Calu3 (cell line): ENCODE results near the gene PLEKHM3. TPM values are rescaled to one million over a fixed set of nuclear protein-coding genes. Genes with fewer than 3 reads are reported as not detected.
"Not testable (repeated sequence)": the region's sequence is repeated elsewhere in the genome, so short reads cannot be mapped to it uniquely, and the experiment has no call there.

ENCODE experiments used
- BruUV-seq: library from RNA; stranded (reverse); fragments of 400-500 nt; replicated peaks from 2 replicates; lab custom pipeline; 2021; lab: Mats Ljungman, UMichigan
- CTCF ChIA-PET: fragments of 300-600 bp; sonication (Branson Sonifier 250); formaldehyde crosslinking; loops from one replicate; lab custom pipeline; 2022; ENCODE audit warnings: antibody characterized with exemption; lab: Charles Lee
- DNase-seq: peaks from one replicate; pipeline ENCODE4 v3.0.0; 2022
- H3K27ac Mint-ChIP-seq: one replicate; pipeline ENCODE4 v1.8.0; 2022; ENCODE audit warnings: mixed read lengths; ENCODE audit not compliant: unreplicated experiment
- H3K27me3 Mint-ChIP-seq: one replicate; pipeline ENCODE4 v1.8.0; 2022; ENCODE audit warnings: mixed read lengths; ENCODE audit not compliant: unreplicated experiment
- H3K36me3 Mint-ChIP-seq: one replicate; pipeline ENCODE4 v1.8.0; 2022; ENCODE audit warnings: mild to moderate bottlenecking, moderate library complexity, mixed read lengths; ENCODE audit not compliant: insufficient read depth, unreplicated experiment
- H3K4me1 Mint-ChIP-seq: one replicate; pipeline ENCODE4 v1.8.0; 2022; ENCODE audit warnings: mild to moderate bottlenecking, low read depth, mixed read lengths; ENCODE audit not compliant: unreplicated experiment
- H3K4me3 Mint-ChIP-seq: one replicate; pipeline ENCODE4 v1.8.0; 2022; ENCODE audit warnings: mild to moderate bottlenecking, low read depth, moderate library complexity, mixed read lengths; ENCODE audit not compliant: unreplicated experiment
- H3K9me3 Mint-ChIP-seq: one replicate; pipeline ENCODE4 v1.8.0; 2022; ENCODE audit warnings: low read depth, mixed read lengths; ENCODE audit not compliant: unreplicated experiment
- intact Hi-C: fragments of 100-400 bp; cut with micrococcal nuclease; formaldehyde crosslinking; loops from one replicate; pipeline ENCODE4 v1.10.0; 2022; ENCODE audit not compliant: unreplicated experiment
- total RNA-seq: library from RNA; stranded (reverse); gene quantifications from 2 replicates; pipeline ENCODE4 v1.2.3, GENCODE V29; 2022
- TF ChIP-seq, protein P1 (sequence below): fragments of 200-600 bp; IDR thresholded peaks from one replicate; pipeline ENCODE4 v1.8.0; 2022; ENCODE audit warnings: antibody characterized with exemption; ENCODE audit not compliant: unreplicated experiment

The PLEKHM3 gene
- total RNA-seq, 1 experiment from 2014 or later, result 8.0 TPM

DNA sequence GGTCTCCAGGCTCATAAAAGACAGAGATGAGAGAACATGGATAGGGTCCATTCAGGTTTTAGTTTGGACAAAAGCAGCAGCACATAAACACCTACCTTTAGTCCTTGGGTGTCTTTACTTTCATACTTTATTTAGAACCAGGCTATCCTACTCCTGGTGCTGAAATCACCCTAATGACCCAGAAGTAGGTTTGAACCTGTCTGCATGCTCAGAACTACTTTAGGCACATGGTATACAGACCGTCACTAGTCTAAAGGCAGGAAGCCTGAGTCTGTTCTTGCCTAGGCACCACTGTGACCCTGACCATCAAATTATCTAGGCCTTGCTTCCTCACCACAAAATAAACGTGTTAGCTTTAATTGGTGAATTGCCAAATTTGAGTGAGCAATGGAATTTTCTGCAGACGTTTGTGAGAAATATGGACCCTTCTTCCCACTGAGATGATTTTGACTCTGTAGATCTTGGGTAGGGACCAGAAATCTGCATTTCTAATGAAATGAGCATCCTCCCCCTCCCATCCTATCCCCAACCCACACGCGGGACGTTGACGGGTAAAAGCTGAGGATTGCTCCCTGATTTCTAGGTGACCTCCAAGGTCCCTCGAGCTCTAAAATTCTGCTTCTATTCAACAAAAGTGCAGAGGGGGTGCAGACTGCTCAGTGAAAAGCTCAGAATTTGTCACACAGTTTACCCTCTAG, 75.1 kb downstream of the PLEKHM3 start:
- DNase-seq, result no peak
- no TSS peak for BruUV-seq
- peaks cover 12% of the 10 kb centered on the region for H3K4me1 Mint-ChIP-seq
- H3K4me3 Mint-ChIP-seq, result no peak overlapping the region
- no peaks in the 10 kb centered on the region for H3K9me3 Mint-ChIP-seq
- intact Hi-C loops, result no loop called here
- no peaks in the 10 kb centered on the region for H3K27me3 Mint-ChIP-seq
- CTCF ChIA-PET, result no interaction called here
- no peaks in the 10 kb centered on the region for H3K36me3 Mint-ChIP-seq
- H3K27ac Mint-ChIP-seq, result no peak overlapping the region
- TF ChIP-seq, protein P1, sequence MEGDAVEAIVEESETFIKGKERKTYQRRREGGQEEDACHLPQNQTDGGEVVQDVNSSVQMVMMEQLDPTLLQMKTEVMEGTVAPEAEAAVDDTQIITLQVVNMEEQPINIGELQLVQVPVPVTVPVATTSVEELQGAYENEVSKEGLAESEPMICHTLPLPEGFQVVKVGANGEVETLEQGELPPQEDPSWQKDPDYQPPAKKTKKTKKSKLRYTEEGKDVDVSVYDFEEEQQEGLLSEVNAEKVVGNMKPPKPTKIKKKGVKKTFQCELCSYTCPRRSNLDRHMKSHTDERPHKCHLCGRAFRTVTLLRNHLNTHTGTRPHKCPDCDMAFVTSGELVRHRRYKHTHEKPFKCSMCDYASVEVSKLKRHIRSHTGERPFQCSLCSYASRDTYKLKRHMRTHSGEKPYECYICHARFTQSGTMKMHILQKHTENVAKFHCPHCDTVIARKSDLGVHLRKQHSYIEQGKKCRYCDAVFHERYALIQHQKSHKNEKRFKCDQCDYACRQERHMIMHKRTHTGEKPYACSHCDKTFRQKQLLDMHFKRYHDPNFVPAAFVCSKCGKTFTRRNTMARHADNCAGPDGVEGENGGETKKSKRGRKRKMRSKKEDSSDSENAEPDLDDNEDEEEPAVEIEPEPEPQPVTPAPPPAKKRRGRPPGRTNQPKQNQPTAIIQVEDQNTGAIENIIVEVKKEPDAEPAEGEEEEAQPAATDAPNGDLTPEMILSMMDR, result no peak

DNA sequence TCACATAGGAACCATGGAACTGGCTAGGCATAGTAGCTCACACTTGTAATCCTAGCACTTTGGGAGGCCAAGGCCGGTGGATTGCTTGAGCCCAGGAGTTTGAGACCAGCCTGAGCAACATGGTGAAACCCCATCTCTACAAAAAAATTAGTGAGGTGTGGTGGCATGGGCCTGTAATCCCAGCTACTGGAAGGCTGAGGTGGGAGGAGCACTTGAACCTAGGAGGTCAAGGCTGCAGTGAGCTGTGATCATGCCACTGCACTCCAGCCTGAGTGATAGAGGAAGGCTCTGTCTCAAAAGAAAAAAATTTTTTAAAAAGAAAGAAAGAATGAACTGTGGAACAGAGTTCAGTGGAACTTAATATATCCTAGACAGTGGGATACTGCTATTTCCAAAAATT, 76.1 kb downstream of the PLEKHM3 start:
- intact Hi-C loops, H3K27me3 Mint-ChIP-seq, DNase-seq, BruUV-seq, H3K4me3 Mint-ChIP-seq, CTCF ChIA-PET, H3K27ac Mint-ChIP-seq, H3K9me3 Mint-ChIP-seq, H3K36me3 Mint-ChIP-seq: not testable (repeated sequence)
- H3K4me1 Mint-ChIP-seq, result peaks cover 12% of the 10 kb centered on the region

DNA sequence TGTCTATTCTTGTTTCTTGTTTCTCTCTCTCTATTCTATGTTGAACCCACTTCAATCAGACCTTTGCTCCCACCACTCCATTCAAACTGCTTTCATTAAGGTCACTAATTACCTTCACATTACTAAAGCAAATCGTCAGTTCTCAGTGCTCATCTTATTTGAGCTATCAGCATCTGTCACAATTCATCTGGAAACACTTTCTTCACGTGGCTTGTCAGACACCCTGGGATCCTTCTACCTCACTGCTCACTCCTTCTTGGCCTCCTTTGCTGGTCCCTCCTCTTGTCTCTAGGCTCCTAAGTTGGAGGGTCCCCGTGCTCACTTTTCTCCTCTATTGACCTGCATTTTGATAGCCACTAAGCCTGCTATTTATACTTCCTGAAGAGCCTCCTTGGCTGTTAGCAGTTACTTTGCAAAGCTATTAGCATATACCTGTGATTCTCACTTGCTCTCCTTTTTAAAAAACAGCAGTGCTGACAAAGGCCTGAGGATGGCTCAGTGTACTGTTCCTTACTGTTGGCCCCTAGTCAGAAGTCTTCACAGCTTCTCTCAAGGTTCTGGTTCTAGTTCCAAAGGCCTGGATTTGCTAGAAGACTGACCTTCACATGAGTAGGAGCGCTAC, 80.2 kb downstream of the PLEKHM3 start:
- Mint-ChIP-seq H3K4me1 (no peaks in the 10 kb centered on the region), H3K27me3 (no peaks in the 10 kb centered on the region), H3K4me3 (no peak overlapping the region), H3K27ac (no peak overlapping the region), H3K9me3 (no peaks in the 10 kb centered on the region), H3K36me3 (no peaks in the 10 kb centered on the region)
- intact Hi-C loops, result no loop called here
- TF ChIP-seq, protein P1, result no peak
- BruUV-seq, result no TSS peak
- no peak for DNase-seq
- CTCF ChIA-PET, result no interaction called here

DNA sequence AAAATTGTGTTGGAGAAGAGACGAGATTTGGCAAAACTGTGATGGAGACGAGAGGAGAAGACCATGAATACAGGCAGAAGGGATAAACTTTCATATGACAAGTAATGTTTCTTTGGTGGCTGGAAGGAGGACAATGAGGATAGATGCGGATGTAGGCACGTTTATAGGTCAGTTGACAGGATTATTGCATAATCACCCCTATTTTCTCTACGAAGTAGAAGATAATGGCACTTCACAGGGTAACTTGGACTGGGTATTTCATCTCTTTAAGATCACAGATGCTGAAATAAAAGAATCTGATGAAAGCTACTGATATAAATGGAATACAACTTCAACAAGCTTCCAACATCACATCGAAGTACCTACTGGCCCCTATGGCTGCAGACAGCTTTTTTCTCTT, 81.0 kb downstream of the PLEKHM3 start:
- Mint-ChIP-seq H3K27me3 (no peaks in the 10 kb centered on the region), H3K36me3 (no peaks in the 10 kb centered on the region), H3K4me3 (no peak overlapping the region), H3K4me1 (peaks cover 7% of the 10 kb centered on the region), H3K9me3 (no peaks in the 10 kb centered on the region), H3K27ac (no peak overlapping the region)
- no peak for DNase-seq
- TF ChIP-seq, protein P1, result no peak
- intact Hi-C loops, result no loop called here
- CTCF ChIA-PET, result interaction anchor here (0.7 kb wide), 1 partner anchor 949 kb away, joined by 4 read pairs; no protein-coding TSS in a partner anchor
- BruUV-seq, result no TSS peak
